IMR-90 (cell line): ENCODE results near the gene GNB1L. TPM values are rescaled to one million over a fixed set of nuclear protein-coding genes. Genes with fewer than 3 reads are reported as not detected.
A peak's percentile ranks its signal among the peaks of the same experiment; 100 is the strongest.

Experiments used
- ATAC-seq: fragments of 200-7000 bp; cut with Tn5 transposase; 2 replicates; pipeline ENCODE4 v1.9.1; 2020; ENCODE audit warnings: low read depth, mild to moderate bottlenecking, moderate library complexity
- BruUV-seq: library from RNA; stranded (reverse); fragments of 400-500 nt; replicated peaks from 2 replicates; lab custom pipeline; 2021; lab: Mats Ljungman, UMichigan
- CTCF ChIA-PET: fragments of 300-600 bp; formaldehyde crosslinking; extraction: SDS; loops from one replicate; lab custom pipeline; 2021; ENCODE audit warnings: antibody characterized with exemption; lab: Yijun Ruan, JAX
- POLR2A ChIA-PET: fragments of 300-600 bp; sonication (Branson Sonifier 250); formaldehyde crosslinking; loops from one replicate; lab custom pipeline; 2022; ENCODE audit warnings: antibody characterized with exemption; ENCODE audit not compliant: unreplicated experiment; lab: Charles Lee
- DNase-seq: peaks from one replicate; pipeline ENCODE4 v3.0.0; 2013
- H2AFZ ChIP-seq: replicated peaks from 2 replicates; pipeline ENCODE3; 2013; ENCODE audit warnings: low read length, mild to moderate bottlenecking; ENCODE audit not compliant: poor library complexity
- H2AK5ac ChIP-seq: 2 replicates; pipeline ENCODE4 v1.6.1; 2013; ENCODE audit warnings: low read depth, low read length, inconsistent platforms
- H2AK9ac ChIP-seq: replicated peaks from 2 replicates; pipeline ENCODE3; 2013; ENCODE audit warnings: mild to moderate bottlenecking, low read depth, low read length, moderate library complexity; ENCODE audit not compliant: poor library complexity
- H2BK120ac ChIP-seq: 2 replicates; pipeline ENCODE4 v1.6.1; 2013; ENCODE audit warnings: low read depth, low read length, inconsistent platforms
- H2BK15ac ChIP-seq: 3 replicates; pipeline ENCODE4 v1.6.1; 2013; ENCODE audit warnings: low read depth, low read length, inconsistent platforms
- H2BK20ac ChIP-seq: 2 replicates; pipeline ENCODE4 v1.6.1; 2013; ENCODE audit warnings: low read depth, mild to moderate bottlenecking, inconsistent platforms, low read length, moderate library complexity
- H2BK5ac ChIP-seq: 2 replicates; pipeline ENCODE4 v1.6.1; 2013; ENCODE audit warnings: mild to moderate bottlenecking, low read depth, low read length, inconsistent platforms; ENCODE audit not compliant: poor library complexity, severe bottlenecking
- H3K14ac ChIP-seq: replicated peaks from 2 replicates; pipeline ENCODE4 v1.6.1; 2013; ENCODE audit warnings: low read depth, low read length, inconsistent platforms
- H3K18ac ChIP-seq: 2 replicates; pipeline ENCODE4 v1.6.1; 2013; ENCODE audit warnings: low read depth, low read length, control low read depth
- H3K23ac ChIP-seq: 2 replicates; pipeline ENCODE4 v1.6.1; 2013; ENCODE audit warnings: low read depth, low read length, inconsistent platforms
- H3K27ac ChIP-seq: 2 replicates; pipeline ENCODE4 v1.5.1; 2013; ENCODE audit warnings: mild to moderate bottlenecking, control low read depth, low read length; ENCODE audit not compliant: insufficient read depth
- H3K27me3 ChIP-seq: 2 replicates; pipeline ENCODE4 v1.6.1; 2013; ENCODE audit warnings: low read length; ENCODE audit not compliant: control insufficient read depth, insufficient read depth
- H3K36me3 ChIP-seq: 2 replicates; pipeline ENCODE4 v1.6.1; 2013; ENCODE audit warnings: low read length, mixed read lengths; ENCODE audit not compliant: control insufficient read depth, insufficient read depth
- H3K4ac ChIP-seq: 2 replicates; pipeline ENCODE4 v1.6.1; 2013; ENCODE audit warnings: low read depth, low read length, inconsistent platforms
- H3K4me1 ChIP-seq: 2 replicates; pipeline ENCODE4 v1.6.1; 2013; ENCODE audit warnings: low read length, mixed read lengths; ENCODE audit not compliant: control insufficient read depth, insufficient read depth
- H3K4me2 ChIP-seq: 2 replicates; pipeline ENCODE4 v1.6.1; 2013; ENCODE audit warnings: low read depth, mild to moderate bottlenecking, control low read depth, low read length, moderate library complexity
- H3K4me3 ChIP-seq: 2 replicates; pipeline ENCODE4 v1.5.1; 2013; ENCODE audit warnings: low read depth, mild to moderate bottlenecking, control low read depth, low read length, moderate library complexity; ENCODE audit not compliant: insufficient read depth
- H3K56ac ChIP-seq: 2 replicates; pipeline ENCODE4 v1.6.1; 2013; ENCODE audit warnings: low read length, inconsistent platforms; ENCODE audit not compliant: insufficient read depth; ENCODE audit errors: extremely low read depth
- H3K79me1 ChIP-seq, 2 experiments: 2 replicates each; pipeline ENCODE4 v1.6.1; 2013; ENCODE audit warnings: low read length in 2 of 2, inconsistent platforms in 1 of 2, low read depth in 1 of 2
- H3K9ac ChIP-seq: 2 replicates; pipeline ENCODE4 v1.6.1; 2013; ENCODE audit warnings: low read depth, low read length, control low read depth
- H3K9me1 ChIP-seq: 2 replicates; pipeline ENCODE4 v1.6.1; 2013; ENCODE audit warnings: low read length, inconsistent platforms; ENCODE audit not compliant: insufficient read depth
- H3K9me3 ChIP-seq: 2 replicates; pipeline ENCODE4 v1.6.1; 2013; ENCODE audit warnings: low read length; ENCODE audit not compliant: control insufficient read depth, insufficient read depth
- H4K20me1 ChIP-seq: 2 replicates; pipeline ENCODE4 v1.6.1; 2013; ENCODE audit warnings: low read length, inconsistent platforms; ENCODE audit not compliant: insufficient read depth
- H4K5ac ChIP-seq: 2 replicates; pipeline ENCODE4 v1.6.1; 2013; ENCODE audit warnings: mild to moderate bottlenecking, low read depth, low read length, control low read depth
- H4K8ac ChIP-seq, 2 experiments: 2 replicates each; pipeline ENCODE4 v1.6.1; 2013; ENCODE audit warnings: low read depth in 2 of 2, low read length in 2 of 2, control low read depth in 1 of 2, inconsistent platforms in 1 of 2
- H4K91ac ChIP-seq: 2 replicates; pipeline ENCODE4 v1.6.1; 2013; ENCODE audit warnings: low read depth, low read length, inconsistent platforms; ENCODE audit not compliant: insufficient read depth
- BHLHE40 ChIP-seq: fragments of 150-350 bp; IDR thresholded peaks from 2 replicates; pipeline ENCODE4 v1.6.1; 2016; ENCODE audit warnings: mild to moderate bottlenecking, low read depth, low read length
- CEBPB ChIP-seq: IDR thresholded peaks from 2 replicates; pipeline ENCODE4 v1.6.1; 2012; ENCODE audit warnings: low read depth, low read length, improper control_type of control experiment
- CHD1 ChIP-seq: IDR thresholded peaks from 2 replicates; pipeline ENCODE4 v1.6.1; 2012; ENCODE audit warnings: low read depth, low read length, improper control_type of control experiment
- CTCF ChIP-seq: conservative IDR thresholded peaks from 2 replicates; pipeline ENCODE4 v1.5.1; 2012; ENCODE audit warnings: mild to moderate bottlenecking, low read depth, low read length, improper control_type of control experiment
- ELK1 ChIP-seq: fragments of 150-350 bp; IDR thresholded peaks from 2 replicates; pipeline ENCODE4 v1.6.1; 2016; ENCODE audit warnings: low read depth, mild to moderate bottlenecking, low read length, moderate library complexity, borderline replicate concordance
- FOS ChIP-seq: fragments of 150-350 bp; IDR thresholded peaks from 2 replicates; pipeline ENCODE4 v1.6.1; 2016; ENCODE audit warnings: low read depth, low read length
- MAFK ChIP-seq: IDR thresholded peaks from 2 replicates; pipeline ENCODE4 v1.6.1; 2012; ENCODE audit warnings: low read depth, low read length, improper control_type of control experiment
- MAZ ChIP-seq: IDR thresholded peaks from 2 replicates; pipeline ENCODE4 v1.6.1; 2012; ENCODE audit warnings: low read depth, mild to moderate bottlenecking, low read length, improper control_type of control experiment, moderate library complexity, borderline replicate concordance
- MXI1 ChIP-seq: IDR thresholded peaks from 2 replicates; pipeline ENCODE4 v1.6.1; 2012; ENCODE audit warnings: low read depth, mild to moderate bottlenecking, low read length, moderate library complexity, borderline replicate concordance
- NFE2L2 ChIP-seq: fragments of 150-350 bp; IDR thresholded peaks from 2 replicates; pipeline ENCODE4 v1.6.1; 2016; ENCODE audit warnings: low read depth, mild to moderate bottlenecking, low read length
- POLR2A ChIP-seq: IDR thresholded peaks from 2 replicates; pipeline ENCODE4 v1.6.1; 2012; ENCODE audit warnings: mild to moderate bottlenecking, low read depth, low read length
- RAD21 ChIP-seq: IDR thresholded peaks from 2 replicates; pipeline ENCODE4 v1.6.1; 2012; ENCODE audit warnings: low read length, improper control_type of control experiment
- RCOR1 ChIP-seq: IDR thresholded peaks from 2 replicates; pipeline ENCODE4 v1.6.1; 2012; ENCODE audit warnings: mild to moderate bottlenecking, low read length, improper control_type of control experiment; ENCODE audit not compliant: insufficient replicate concordance
- RFX5 ChIP-seq: IDR thresholded peaks from 2 replicates; pipeline ENCODE4 v1.8.0; 2012; ENCODE audit warnings: low read depth, mild to moderate bottlenecking, low read length, moderate library complexity
- SMC3 ChIP-seq: fragments of 150-350 bp; IDR thresholded peaks from 2 replicates; pipeline ENCODE4 v1.6.1; 2016; ENCODE audit warnings: low read depth, mild to moderate bottlenecking, antibody characterized with exemption, low read length, moderate library complexity
- USF2 ChIP-seq: fragments of 150-350 bp; IDR thresholded peaks from 2 replicates; pipeline ENCODE4 v1.6.1; 2017; ENCODE audit warnings: mild to moderate bottlenecking, antibody characterized with exemption, low read length, low read depth
- WGBS, 2 experiments: methylation state at CpG; one replicate each; pipeline versions ENCODE4 v1.1.5 to v1.1.7; 2013; ENCODE audit warnings: missing lambda C conversion rate in 2 of 2; ENCODE audit not compliant: insufficient read length in 1 of 2; ENCODE audit errors: extremely low coverage in 2 of 2; 5-methylcytosine and 5-hydroxymethylcytosine counted together
- dilution Hi-C: fragments of 300-500 bp; cut with HindIII; formaldehyde crosslinking; loops from one replicate; pipeline ENCODE4 v1.14.3; 2018; ENCODE audit warnings: low sequenced_read_pairs; ENCODE audit not compliant: unreplicated experiment
- in situ Hi-C: fragments of 300-500 bp; cut with MboI; formaldehyde crosslinking; loops from 3 replicates; pipeline ENCODE4 v1.14.3; 2019; ENCODE audit warnings: low sequenced_read_pairs, inconsistent platforms, mixed read lengths
- intact Hi-C: fragments of 100-400 bp; cut with micrococcal nuclease; formaldehyde crosslinking; loops from 2 replicates; pipeline ENCODE4 v1.10.0; 2022
- polyA plus RNA-seq, 3 experiments: library from polyadenylated mRNA; depleted of rRNA; stranded (reverse); fragments of >200 nt; gene quantifications; 2 replicates each; pipeline ENCODE4 v1.2.3, GENCODE V29; 2012; ENCODE audit warnings: low replicate concordance in 1 of 3
- total RNA-seq: library from RNA; depleted of rRNA; stranded (reverse); fragments of >200 nt; gene quantifications from 2 replicates; pipeline ENCODE4 v1.2.3, GENCODE V29; 2012

The GNB1L gene
- total and polyA plus RNA-seq, 2 of the 4 experiments (the other 2 are of a cell fraction): 2.5 to 4.4 TPM

GRCh38 chr22:19779685-19780268, 74.9 kb downstream of the GNB1L start:
- no peak overlapping the region for H3K4ac ChIP-seq
- H2AFZ ChIP-seq: no peak overlapping the region
- H2BK15ac ChIP-seq: no peak overlapping the region
- no peak overlapping the region for H3K27ac ChIP-seq
- H4K91ac ChIP-seq: no peak overlapping the region
- no peak overlapping the region for H2AK5ac ChIP-seq
- H3K79me1 ChIP-seq: no peaks in the 10 kb centered on the region
- no peaks in the 10 kb centered on the region for H3K36me3 ChIP-seq
- POLR2A ChIA-PET: no interaction called here
- peak overlapping the region; percentile 10; the same call in 1 of the 2 replicates for H3K23ac ChIP-seq
- H4K5ac ChIP-seq: no peak overlapping the region
- peak; percentile 51 for ATAC-seq
- intact Hi-C loops (no loop called here), dilution Hi-C loops (no loop called here), in situ Hi-C loops (no loop called here)
- no peak overlapping the region for H3K14ac ChIP-seq
- H2AK9ac ChIP-seq: no peak overlapping the region
- no peak overlapping the region for H3K4me3 ChIP-seq
- H3K4me1 ChIP-seq: peaks cover 9% of the 10 kb centered on the region
- no peak overlapping the region for H4K8ac ChIP-seq
- H3K9ac ChIP-seq: no peak overlapping the region
- H3K18ac ChIP-seq: no peak overlapping the region
- peaks cover 2% of the 10 kb centered on the region; the same call in 1 of the 2 replicates for H3K9me1 ChIP-seq
- H3K4me2 ChIP-seq: 0 out of 2 replicates have a peak overlapping the region, but pooled peaks have one; percentile 8
- H3K27me3 ChIP-seq: peaks cover 4% of the 10 kb centered on the region; the same call in 1 of the 2 replicates
- H4K20me1 ChIP-seq: no peaks in the 10 kb centered on the region
- TF ChIP-seq ELK1 (no peak), USF2 (no peak), CTCF (no peak), RFX5 (no peak), SMC3 (no peak), RAD21 (no peak), POLR2A (no peak), MXI1 (no peak), CEBPB (no peak), CHD1 (no peak), BHLHE40 (no peak), RCOR1 (no peak), NFE2L2 (no peak), FOS (no peak), MAFK (no peak), MAZ (no peak)
- no TSS peak for BruUV-seq
- WGBS, 2 experiments: 83% methylated on average over 2 of the region's 13 CpGs; no CpG with 5 or more reads in 1 of the 2 experiments
- DNase-seq: peak; percentile 19
- H2BK120ac ChIP-seq: no peak overlapping the region
- H2BK20ac ChIP-seq: peak overlapping the region; percentile 17; the same call in 1 of the 2 replicates
- no peak overlapping the region for H2BK5ac ChIP-seq
- H3K56ac ChIP-seq: no peak overlapping the region
- CTCF ChIA-PET: no interaction called here
- 0 out of 2 replicates have a peak, but pooled peaks cover 2% of the 10 kb centered on the region for H3K9me3 ChIP-seq
